ENCODE measurements around the gene CST5.

DNA sequence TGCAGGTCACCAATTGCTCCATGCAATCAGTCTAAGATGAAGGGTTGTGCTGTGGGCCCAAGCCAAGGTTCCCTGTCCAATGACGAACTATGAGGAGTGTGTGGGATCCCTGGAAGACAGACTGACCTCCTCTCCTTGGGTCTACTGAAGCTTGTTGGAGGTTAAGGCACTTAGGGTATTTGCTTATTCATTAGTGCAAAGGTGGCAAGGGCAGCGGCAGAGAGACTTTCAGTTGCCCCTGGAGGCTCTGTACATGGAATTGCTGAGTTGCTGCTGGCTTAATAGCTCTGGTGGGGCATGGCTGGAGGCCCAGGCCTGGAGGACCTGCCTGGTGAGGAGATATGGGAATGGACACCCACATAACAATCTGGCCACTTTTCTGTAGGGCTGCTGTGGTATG is 29.8 kb upstream of the CST5 start:
- TF ChIP-seq, protein P1, sequence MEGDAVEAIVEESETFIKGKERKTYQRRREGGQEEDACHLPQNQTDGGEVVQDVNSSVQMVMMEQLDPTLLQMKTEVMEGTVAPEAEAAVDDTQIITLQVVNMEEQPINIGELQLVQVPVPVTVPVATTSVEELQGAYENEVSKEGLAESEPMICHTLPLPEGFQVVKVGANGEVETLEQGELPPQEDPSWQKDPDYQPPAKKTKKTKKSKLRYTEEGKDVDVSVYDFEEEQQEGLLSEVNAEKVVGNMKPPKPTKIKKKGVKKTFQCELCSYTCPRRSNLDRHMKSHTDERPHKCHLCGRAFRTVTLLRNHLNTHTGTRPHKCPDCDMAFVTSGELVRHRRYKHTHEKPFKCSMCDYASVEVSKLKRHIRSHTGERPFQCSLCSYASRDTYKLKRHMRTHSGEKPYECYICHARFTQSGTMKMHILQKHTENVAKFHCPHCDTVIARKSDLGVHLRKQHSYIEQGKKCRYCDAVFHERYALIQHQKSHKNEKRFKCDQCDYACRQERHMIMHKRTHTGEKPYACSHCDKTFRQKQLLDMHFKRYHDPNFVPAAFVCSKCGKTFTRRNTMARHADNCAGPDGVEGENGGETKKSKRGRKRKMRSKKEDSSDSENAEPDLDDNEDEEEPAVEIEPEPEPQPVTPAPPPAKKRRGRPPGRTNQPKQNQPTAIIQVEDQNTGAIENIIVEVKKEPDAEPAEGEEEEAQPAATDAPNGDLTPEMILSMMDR (IDR thresholded peaks at IDR 0.05; ENCODE audit: low read length) = no peak
- TF ChIP-seq EZH2 (IDR thresholded peaks at IDR 0.05; ENCODE audit: borderline replicate concordance, low read length) = no peak

Measured in OCI-LY1 (cell line).